CD4-positive, CD25-positive, alpha-beta regulatory T cell (primary cell): ENCODE results near the gene MAP3K5. TPM values are rescaled to one million over a fixed set of nuclear protein-coding genes. Genes with fewer than 3 reads are reported as not detected.

Experiments used
- ATAC-seq, 2 donors: fragments of 150-1000 bp; cut with Tn5 transposase; one replicate each; pipeline ENCODE4 v1.10.0; 2021; ENCODE audit warnings: low read depth in 2 of 2, moderate number of reproducible peaks in 2 of 2, moderate library complexity in 1 of 2
- DNase-seq, 3 donors: peaks; one replicate each; pipeline versions ENCODE4 v3.0.0 to v3.0.0-alpha.2; 2012 to 2022; ENCODE audit warnings: mixed read lengths in 1 of 3
- H3K27ac ChIP-seq: one replicate; pipeline ENCODE4 v1.7.0; 2013; ENCODE audit warnings: mild to moderate bottlenecking, low read length; ENCODE audit not compliant: insufficient read depth, poor library complexity, severe bottlenecking
- H3K27me3 ChIP-seq: one replicate; pipeline ENCODE4 v1.7.0; 2013; ENCODE audit warnings: low read length; ENCODE audit not compliant: control insufficient read depth, insufficient read depth
- H3K36me3 ChIP-seq: one replicate; pipeline ENCODE4 v1.7.0; 2013; ENCODE audit warnings: mild to moderate bottlenecking, low read length, moderate library complexity; ENCODE audit not compliant: control insufficient read depth, insufficient read depth
- H3K4me1 ChIP-seq: 2 replicates; pipeline ENCODE4 v1.7.0; 2013; ENCODE audit warnings: mild to moderate bottlenecking, low read length; ENCODE audit not compliant: insufficient read depth, control insufficient read depth, poor library complexity, severe bottlenecking
- H3K4me3 ChIP-seq: one replicate; pipeline ENCODE4 v1.7.0; 2013; ENCODE audit warnings: low read depth, mild to moderate bottlenecking, low read length, moderate library complexity
- H3K9me3 ChIP-seq, 2 experiments: 1 replicate in 1 of 2; 2 replicates in 1 of 2; pipeline ENCODE4 v1.7.0; 2013; ENCODE audit warnings: low read length in 2 of 2, mild to moderate bottlenecking in 1 of 2, moderate library complexity in 1 of 2; ENCODE audit not compliant: control insufficient read depth in 2 of 2
- H3K27ac Mint-ChIP-seq, 3 donors: one replicate each; pipeline ENCODE4 v1.8.0; 2020 to 2022; ENCODE audit warnings: mild to moderate bottlenecking in 3 of 3, mixed read lengths in 3 of 3, moderate library complexity in 2 of 3
- H3K27me3 Mint-ChIP-seq: one replicate; pipeline ENCODE4 v1.8.0; 2022; ENCODE audit warnings: mild to moderate bottlenecking, mixed read lengths
- H3K36me3 Mint-ChIP-seq: one replicate; pipeline ENCODE4 v1.8.0; 2020; ENCODE audit warnings: mixed read lengths
- H3K4me1 Mint-ChIP-seq, 4 donors: one replicate each; pipeline ENCODE4 v1.8.0; 2020 to 2022; ENCODE audit warnings: mixed read lengths in 4 of 4, mild to moderate bottlenecking in 1 of 4
- H3K4me3 Mint-ChIP-seq, 4 donors: one replicate each; pipeline ENCODE4 v1.8.0; 2020 to 2022; ENCODE audit warnings: mild to moderate bottlenecking in 4 of 4, mixed read lengths in 4 of 4, moderate library complexity in 3 of 4
- H3K9me3 Mint-ChIP-seq, 7 donors: one replicate each; pipeline ENCODE4 v1.8.0; 2020 to 2022; ENCODE audit warnings: mixed read lengths in 7 of 7, mild to moderate bottlenecking in 3 of 7, moderate library complexity in 2 of 7
- polyA plus RNA-seq, 4 donors: library from polyadenylated mRNA; unstranded; fragments of 300-500 nt; fragmentation: Illumina TruSeq; gene quantifications; one replicate each; pipeline ENCODE4 v1.2.3, GENCODE V29; 2021
- total RNA-seq: library from RNA; stranded (reverse); gene quantifications from one replicate; pipeline ENCODE4 v1.2.3, GENCODE V29; 2022

Gene MAP3K5
- total and polyA plus RNA-seq, 5 donors from 2014 or later, result 14.4 to 44.0 (median 20.5) TPM

- DNase-seq, result no peak
- H3K27ac Mint-ChIP-seq, result no peak overlapping the region
- H3K4me1 Mint-ChIP-seq, result peaks cover 0 to 4% (median under 1%) of the 10 kb centered on the region in 4 donors
- no peak overlapping the region for H3K4me3 Mint-ChIP-seq
- H3K36me3 Mint-ChIP-seq, result peaks cover 32% of the 10 kb centered on the region
- Histone ChIP-seq H3K9me3 (no peaks in the 10 kb centered on the region), H3K36me3 (peaks cover 46% of the 10 kb centered on the region), H3K4me1 (no peaks in the 10 kb centered on the region), H3K27ac (no peak overlapping the region), H3K4me3 (no peak overlapping the region), H3K27me3 (no peaks in the 10 kb centered on the region)
- ATAC-seq, result no peak
- H3K9me3 Mint-ChIP-seq, result no peaks in the 10 kb centered on the region
- H3K27me3 Mint-ChIP-seq, result no peaks in the 10 kb centered on the region
These were observed 132.2 kb downstream of the MAP3K5 start for GRCh38 chr6:136659991-136660499.

GRCh38 chr6:136658711-136659110 lies 133.6 kb downstream of the MAP3K5 start:
- Mint-ChIP-seq H3K27me3 (no peaks in the 10 kb centered on the region), H3K36me3 (peaks cover 33% of the 10 kb centered on the region), H3K4me1 (peaks cover 0 to 4% (median 0%) of the 10 kb centered on the region in 4 donors), H3K4me3 (no peak overlapping the region), H3K9me3 (no peaks in the 10 kb centered on the region), H3K27ac (peak overlapping the region in 1 of 3 donors; percentile 26)
- no peak overlapping the region for H3K4me3 ChIP-seq
- peaks cover 52% of the 10 kb centered on the region for H3K36me3 ChIP-seq
- DNase-seq (no peak), ATAC-seq (no peak)
- no peaks in the 10 kb centered on the region for H3K9me3 ChIP-seq
- H3K4me1 ChIP-seq, result no peaks in the 10 kb centered on the region
- H3K27me3 ChIP-seq, result no peaks in the 10 kb centered on the region
- no peak overlapping the region for H3K27ac ChIP-seq

DNA sequence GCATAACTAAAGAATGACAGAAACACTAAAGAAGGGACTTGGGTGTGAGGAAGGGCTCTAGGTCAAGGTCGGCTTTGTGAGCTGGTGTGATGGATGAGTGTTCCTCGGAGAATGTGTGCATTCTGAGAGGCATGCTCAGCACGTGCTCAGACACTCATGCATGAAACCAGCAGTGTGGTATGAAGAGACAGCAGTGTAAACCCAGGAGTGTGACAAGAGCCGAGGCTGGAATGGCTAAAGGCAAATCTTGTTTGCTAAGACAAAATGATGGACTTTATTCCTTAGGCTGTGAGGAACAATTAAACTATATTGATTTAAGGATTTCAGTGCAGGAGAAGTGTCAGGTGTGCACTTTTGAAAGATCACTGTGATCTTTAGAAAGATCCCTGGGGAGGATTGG lies 134.6 kb downstream of the MAP3K5 start:
- Histone ChIP-seq H3K4me3 (no peak overlapping the region), H3K27me3 (no peaks in the 10 kb centered on the region), H3K27ac (no peak overlapping the region), H3K9me3 (no peaks in the 10 kb centered on the region), H3K4me1 (no peaks in the 10 kb centered on the region), H3K36me3 (peaks cover 55% of the 10 kb centered on the region)
- peaks cover 38% of the 10 kb centered on the region for H3K36me3 Mint-ChIP-seq
- DNase-seq (no peak), ATAC-seq (no peak)
- no peaks in the 10 kb centered on the region for H3K9me3 Mint-ChIP-seq
- no peaks in the 10 kb centered on the region for H3K27me3 Mint-ChIP-seq
- peaks cover 0 to 6% (median 3%) of the 10 kb centered on the region in 4 donors for H3K4me1 Mint-ChIP-seq
- H3K27ac Mint-ChIP-seq, result peak overlapping the region in 1 of 3 donors; percentile 3
- H3K4me3 Mint-ChIP-seq, result peak overlapping the region in 1 of 4 donors; percentile 39

DNA sequence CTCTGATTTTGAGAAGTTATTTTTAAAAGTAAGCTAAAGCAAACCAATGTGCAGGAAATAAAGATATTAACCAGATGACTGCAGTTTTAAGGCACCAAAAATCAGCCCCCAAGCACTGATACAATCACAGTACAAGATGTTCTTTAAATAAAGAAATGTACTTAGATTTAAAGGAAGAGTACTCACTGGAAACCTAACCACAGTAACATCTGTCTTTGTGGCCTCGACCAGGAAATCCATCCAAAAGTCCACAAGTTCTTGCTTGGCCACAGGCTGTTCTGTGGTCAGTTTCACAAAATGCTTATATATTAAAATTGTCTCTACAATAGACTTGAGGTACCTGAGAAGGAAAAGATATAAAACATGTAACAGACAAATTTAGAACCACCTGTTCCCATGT lies 136.2 kb downstream of the MAP3K5 start:
- Histone ChIP-seq H3K36me3 (peaks cover 58% of the 10 kb centered on the region), H3K9me3 (no peaks in the 10 kb centered on the region), H3K4me3 (no peak overlapping the region), H3K27ac (no peak overlapping the region), H3K27me3 (no peaks in the 10 kb centered on the region), H3K4me1 (no peaks in the 10 kb centered on the region)
- H3K27ac Mint-ChIP-seq, result no peak overlapping the region
- H3K4me1 Mint-ChIP-seq, result peaks cover 0 to 9% (median 5%) of the 10 kb centered on the region in 4 donors
- ATAC-seq (no peak), DNase-seq (no peak)
- no peaks in the 10 kb centered on the region for H3K9me3 Mint-ChIP-seq
- H3K36me3 Mint-ChIP-seq, result peaks cover 38% of the 10 kb centered on the region
- no peak overlapping the region for H3K4me3 Mint-ChIP-seq
- H3K27me3 Mint-ChIP-seq, result no peaks in the 10 kb centered on the region

GRCh38 chr6:136655239-136656014 lies 136.8 kb downstream of the MAP3K5 start:
- no peak for ATAC-seq
- no peaks in the 10 kb centered on the region for H3K4me1 ChIP-seq

DNA sequence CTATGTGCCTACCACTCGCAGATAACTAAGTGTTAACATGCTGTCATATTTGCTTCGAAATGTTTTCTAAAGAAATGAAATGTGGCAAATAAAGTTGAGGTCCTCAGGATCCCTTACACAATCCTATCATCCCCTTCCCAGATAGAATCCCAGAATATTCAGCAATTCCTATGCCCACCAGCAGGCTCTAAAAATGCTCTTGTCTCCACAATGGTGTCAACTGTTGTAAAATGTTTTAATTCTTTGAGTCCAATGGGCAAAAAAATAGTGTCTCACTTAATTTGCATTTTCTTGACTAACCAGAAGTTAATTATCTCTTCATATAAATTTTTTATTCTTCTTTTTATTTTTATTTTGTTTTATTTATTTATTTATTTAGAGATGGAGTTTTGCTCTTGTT lies 138.2 kb downstream of the MAP3K5 start:
- H3K4me3 Mint-ChIP-seq, result no peak overlapping the region
- Histone ChIP-seq H3K9me3 (no peaks in the 10 kb centered on the region), H3K36me3 (peaks cover 67% of the 10 kb centered on the region), H3K4me1 (no peaks in the 10 kb centered on the region), H3K4me3 (no peak overlapping the region), H3K27me3 (no peaks in the 10 kb centered on the region), H3K27ac (peak overlapping the region; percentile 1)
- no peaks in the 10 kb centered on the region for H3K27me3 Mint-ChIP-seq
- H3K27ac Mint-ChIP-seq, result peak overlapping the region in 2 of 3 donors; percentile 15 to 57
- DNase-seq, result no peak
- H3K9me3 Mint-ChIP-seq, result no peaks in the 10 kb centered on the region
- ATAC-seq, result no peak
- peaks cover 0 to 9% (median 5%) of the 10 kb centered on the region in 4 donors for H3K4me1 Mint-ChIP-seq
- H3K36me3 Mint-ChIP-seq, result peaks cover 36% of the 10 kb centered on the region

More at GRCh38 chr6:136655239-136656014, 136.8 kb downstream of the MAP3K5 start:
- no peak overlapping the region for H3K27ac ChIP-seq
- no peak overlapping the region for H3K4me3 ChIP-seq
- Mint-ChIP-seq H3K27ac (peak overlapping the region in 1 of 3 donors; percentile 79), H3K4me1 (peaks cover 0 to 9% (median 5%) of the 10 kb centered on the region in 4 donors), H3K9me3 (no peaks in the 10 kb centered on the region), H3K4me3 (no peak overlapping the region), H3K27me3 (no peaks in the 10 kb centered on the region), H3K36me3 (peaks cover 38% of the 10 kb centered on the region)
- H3K9me3 ChIP-seq, result no peaks in the 10 kb centered on the region
- DNase-seq, result no peak
- H3K36me3 ChIP-seq, result peaks cover 65% of the 10 kb centered on the region
- no peaks in the 10 kb centered on the region for H3K27me3 ChIP-seq

GRCh38 chr6:136652656-136653055 lies 139.6 kb downstream of the MAP3K5 start:
- Histone ChIP-seq H3K27ac (no peak overlapping the region), H3K4me1 (peaks cover 5% of the 10 kb centered on the region), H3K9me3 (no peaks in the 10 kb centered on the region), H3K27me3 (no peaks in the 10 kb centered on the region), H3K4me3 (no peak overlapping the region), H3K36me3 (peaks cover 56% of the 10 kb centered on the region)
- Mint-ChIP-seq H3K36me3 (peaks cover 28% of the 10 kb centered on the region), H3K4me1 (peaks cover 0 to 9% (median 5%) of the 10 kb centered on the region in 4 donors), H3K4me3 (no peak overlapping the region), H3K27me3 (no peaks in the 10 kb centered on the region), H3K27ac (peak overlapping the region in 2 of 3 donors; percentile 10 to 23), H3K9me3 (no peaks in the 10 kb centered on the region)
- ATAC-seq (no peak), DNase-seq (no peak)
